ENCODE results near the gene MACF1. TPM values are rescaled to one million over a fixed set of nuclear protein-coding genes. Genes with fewer than 3 reads are reported as not detected.
A peak's percentile ranks its signal among the peaks of the same experiment; 100 is the strongest.

The MACF1 gene
- total RNA-seq, 4 donors from 2014 or later: 82.1 to 247 (median 154) TPM

DNA sequence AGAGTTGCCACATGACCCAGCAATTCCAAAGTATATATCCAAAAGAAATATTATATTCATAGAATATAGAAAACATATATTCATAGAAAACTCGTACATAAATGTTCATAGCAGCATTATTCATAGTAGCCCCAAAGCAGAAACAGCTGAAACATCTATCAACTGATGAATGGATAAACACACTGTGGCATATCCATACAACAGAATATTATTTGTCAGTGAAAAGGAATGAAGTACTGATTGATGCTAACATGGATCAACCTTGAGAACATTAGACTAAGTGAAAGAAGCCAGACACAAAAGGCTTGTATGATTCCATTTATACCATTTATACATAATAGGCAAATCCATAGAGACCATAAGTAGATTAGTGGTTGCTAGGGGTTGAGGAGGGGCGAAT, 21.7 kb upstream of the MACF1 start:
- intact Hi-C loops (cut with DNase I): no loop called here
- Histone ChIP-seq H3K36me3 (no peaks in the 10 kb centered on the region), H3K27me3 (no peaks in the 10 kb centered on the region), H3K4me3 (no peak overlapping the region), H3K9me3 (no peaks in the 10 kb centered on the region), H3K27ac (peak overlapping the region; percentile 75 to 83 (median 80)), H3K4me1 (peaks cover 20 to 59% (median 21%) of the 10 kb centered on the region in 3 donors)
- 68 to 75% methylated on average over 2 of the region's 2 CpGs for WGBS, 2 donors
- no peak for DNase-seq
- TF ChIP-seq, protein P1, sequence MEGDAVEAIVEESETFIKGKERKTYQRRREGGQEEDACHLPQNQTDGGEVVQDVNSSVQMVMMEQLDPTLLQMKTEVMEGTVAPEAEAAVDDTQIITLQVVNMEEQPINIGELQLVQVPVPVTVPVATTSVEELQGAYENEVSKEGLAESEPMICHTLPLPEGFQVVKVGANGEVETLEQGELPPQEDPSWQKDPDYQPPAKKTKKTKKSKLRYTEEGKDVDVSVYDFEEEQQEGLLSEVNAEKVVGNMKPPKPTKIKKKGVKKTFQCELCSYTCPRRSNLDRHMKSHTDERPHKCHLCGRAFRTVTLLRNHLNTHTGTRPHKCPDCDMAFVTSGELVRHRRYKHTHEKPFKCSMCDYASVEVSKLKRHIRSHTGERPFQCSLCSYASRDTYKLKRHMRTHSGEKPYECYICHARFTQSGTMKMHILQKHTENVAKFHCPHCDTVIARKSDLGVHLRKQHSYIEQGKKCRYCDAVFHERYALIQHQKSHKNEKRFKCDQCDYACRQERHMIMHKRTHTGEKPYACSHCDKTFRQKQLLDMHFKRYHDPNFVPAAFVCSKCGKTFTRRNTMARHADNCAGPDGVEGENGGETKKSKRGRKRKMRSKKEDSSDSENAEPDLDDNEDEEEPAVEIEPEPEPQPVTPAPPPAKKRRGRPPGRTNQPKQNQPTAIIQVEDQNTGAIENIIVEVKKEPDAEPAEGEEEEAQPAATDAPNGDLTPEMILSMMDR (IDR thresholded peaks at IDR 0.05): no peak
- TF ChIP-seq POLR2A (IDR thresholded peaks at IDR 0.05): no peak

DNA sequence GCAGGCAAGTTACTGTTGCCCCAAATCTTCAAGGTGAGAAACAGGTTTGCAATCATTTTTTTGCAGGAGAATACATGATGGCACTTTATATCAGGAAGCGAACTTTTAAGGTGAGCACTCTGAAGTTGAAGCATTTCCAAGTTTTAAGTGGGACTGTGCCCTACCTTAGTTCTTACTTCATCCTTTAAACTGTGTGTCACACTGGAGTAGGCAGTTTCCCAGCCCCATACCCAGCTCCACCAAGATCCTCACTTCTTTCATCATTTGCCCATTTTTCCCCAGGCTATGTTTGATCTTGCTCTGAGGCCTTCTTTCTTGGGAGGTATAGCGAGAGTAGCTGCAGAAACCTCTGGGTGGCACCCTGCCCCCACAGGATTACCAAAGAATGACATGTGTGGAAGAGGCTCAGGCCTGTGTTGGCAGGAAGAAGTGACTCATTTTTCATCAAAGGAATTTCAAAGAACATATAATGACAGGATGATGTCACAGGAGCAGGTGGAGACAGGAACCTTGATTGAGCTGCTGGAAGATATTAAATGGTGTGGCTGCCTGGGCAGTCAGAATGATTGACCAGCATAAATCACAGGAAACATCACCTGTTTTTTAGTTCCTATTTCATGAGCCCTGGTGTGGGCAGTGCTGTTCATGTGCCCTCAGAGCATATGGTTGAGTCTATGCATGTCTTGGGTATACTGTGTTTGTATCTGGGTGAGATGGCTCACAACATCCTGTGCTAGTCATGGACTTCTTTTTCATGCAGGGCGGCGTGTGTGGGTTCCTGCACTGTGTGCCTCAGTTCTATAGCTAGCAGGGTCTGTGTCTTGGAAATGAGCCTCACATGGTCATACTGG, 20.8 kb upstream of the MACF1 start:
- Histone ChIP-seq H3K36me3 (no peaks in the 10 kb centered on the region), H3K4me1 (peaks cover 15 to 50% (median 20%) of the 10 kb centered on the region in 3 donors), H3K27ac (peak overlapping the region; percentile 75 to 83 (median 80)), H3K27me3 (no peaks in the 10 kb centered on the region), H3K9me3 (no peaks in the 10 kb centered on the region), H3K4me3 (no peak overlapping the region)
- intact Hi-C loops (cut with DNase I): no loop called here
- WGBS, 2 donors: 22 to 24% methylated on average over 3 to 4 of the region's 4 CpGs
- TF ChIP-seq POLR2A (IDR thresholded peaks at IDR 0.05): no peak
- TF ChIP-seq, protein P1 (IDR thresholded peaks at IDR 0.05): peak in 5 of 6 experiments; percentile 35 to 74 (median 71)
- DNase-seq: peak; percentile 22

DNA sequence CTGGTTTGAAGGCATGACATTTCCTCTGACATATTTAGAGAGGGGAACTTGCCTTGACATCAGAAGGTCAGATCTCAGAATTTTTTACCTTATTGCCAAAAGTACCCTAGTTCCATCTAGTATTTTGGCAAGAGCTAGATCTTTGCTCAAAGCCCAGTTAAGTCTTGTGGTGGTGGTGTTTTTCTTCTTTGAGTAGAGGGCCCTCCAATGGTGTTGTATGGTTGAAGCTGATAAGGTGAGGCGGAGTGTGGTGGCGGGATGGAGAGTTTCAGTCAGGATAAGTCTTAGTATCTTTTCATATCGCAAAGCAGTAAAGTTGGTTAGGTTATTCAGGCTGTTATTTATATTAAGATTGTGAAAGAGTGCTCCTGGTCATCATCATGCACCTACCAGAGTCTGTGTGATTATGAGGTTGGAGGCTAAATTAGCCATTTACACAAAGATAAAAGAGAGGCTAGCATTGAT, 20.1 kb upstream of the MACF1 start:
- 91 to 92% methylated on average over 3 of the region's 3 CpGs for WGBS, 2 donors
- no peak for TF ChIP-seq POLR2A (IDR thresholded peaks at IDR 0.05)
- peaks cover 15 to 43% (median 20%) of the 10 kb centered on the region in 3 donors for H3K4me1 ChIP-seq

DNA sequence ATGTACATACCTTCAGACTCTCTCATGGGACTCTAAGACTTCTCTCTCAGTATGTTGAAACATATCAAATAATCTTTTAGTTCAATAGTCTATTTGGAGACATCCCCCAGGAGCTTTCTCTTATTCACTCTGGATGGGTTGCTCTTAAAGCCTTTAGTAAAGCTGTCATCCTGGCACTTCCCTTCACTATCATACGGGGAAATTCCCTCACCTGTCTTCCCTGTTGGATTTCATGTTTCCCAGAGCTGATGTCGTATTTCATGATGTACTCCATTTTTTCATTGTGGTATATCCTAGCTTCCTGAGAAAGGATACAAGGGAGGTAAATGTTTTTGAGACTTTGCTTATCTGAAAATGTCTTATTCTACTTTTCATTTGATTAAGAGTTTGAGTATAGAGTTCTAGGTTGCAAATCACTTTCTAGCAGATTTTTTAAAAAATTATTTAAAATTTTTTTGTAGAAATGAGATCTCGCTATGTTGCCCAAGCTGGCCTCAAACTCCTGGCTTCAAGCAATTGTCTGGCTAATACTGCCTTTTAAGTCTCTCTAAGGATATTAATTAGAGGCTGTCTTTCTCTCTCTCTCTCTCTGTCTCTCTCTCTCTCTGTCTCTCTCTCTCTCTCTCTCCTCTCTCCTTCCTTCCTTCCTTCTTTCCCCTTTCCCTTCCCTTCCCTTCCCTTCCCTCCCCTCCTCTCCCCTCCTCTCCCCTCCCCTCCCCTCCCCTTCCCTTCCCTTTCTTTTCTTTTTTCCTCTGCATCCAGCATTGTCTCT, 17.0 kb upstream of the MACF1 start:
- Histone ChIP-seq H3K27ac (no peak overlapping the region), H3K4me1 (peaks cover 26 to 57% (median 26%) of the 10 kb centered on the region in 3 donors)

More for the DNA sequence above, 20.1 kb upstream of the MACF1 start:
- intact Hi-C loops (cut with DNase I): no loop called here
- Histone ChIP-seq H3K36me3 (no peaks in the 10 kb centered on the region), H3K4me3 (no peak overlapping the region), H3K27ac (peak overlapping the region; percentile 75 to 83 (median 80)), H3K27me3 (no peaks in the 10 kb centered on the region), H3K9me3 (no peaks in the 10 kb centered on the region)
- DNase-seq: no peak

DNA sequence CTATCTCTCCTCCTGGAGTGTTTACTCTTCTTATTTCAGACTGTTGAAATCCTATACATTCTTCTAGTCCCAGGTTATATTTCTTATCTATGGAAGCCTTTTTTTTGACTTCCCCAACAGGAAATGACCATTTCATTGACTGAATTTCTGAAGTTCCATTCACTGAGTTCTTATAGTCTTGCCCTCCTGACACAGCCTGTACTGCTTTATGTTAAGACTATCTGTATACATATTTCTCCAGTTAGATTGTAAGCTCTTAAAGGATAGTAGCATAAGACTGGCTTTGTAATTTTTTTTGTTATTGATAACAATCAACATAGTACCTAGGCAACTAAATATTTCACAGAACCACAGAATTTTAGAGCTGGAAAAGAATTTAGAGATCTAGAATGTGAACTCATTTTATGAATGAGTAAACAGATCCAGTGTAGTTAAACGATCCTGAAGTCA, 14.9 kb upstream of the MACF1 start:
- Histone ChIP-seq H3K36me3 (no peaks in the 10 kb centered on the region), H3K4me1 (peaks cover 16 to 58% (median 35%) of the 10 kb centered on the region in 3 donors), H3K9me3 (no peaks in the 10 kb centered on the region), H3K27me3 (no peaks in the 10 kb centered on the region), H3K4me3 (no peak overlapping the region), H3K27ac (no peak overlapping the region)
- DNase-seq: no peak
- WGBS, 2 donors: 35 to 42% methylated on average over 1 of the region's 1 CpG
- intact Hi-C loops (cut with DNase I): loop anchor here (5.0 kb wide), 2 partner anchors 68 to 82 kb away; no protein-coding TSS in a partner anchor
- no peak for TF ChIP-seq POLR2A (IDR thresholded peaks at IDR 0.05)
- TF ChIP-seq, protein P1 (IDR thresholded peaks at IDR 0.05): no peak

More for the DNA sequence above, 17.0 kb upstream of the MACF1 start:
- H3K9me3 ChIP-seq: no peaks in the 10 kb centered on the region
- no peaks in the 10 kb centered on the region for H3K27me3 ChIP-seq
- TF ChIP-seq, protein P1 (IDR thresholded peaks at IDR 0.05): no peak
- no peak for TF ChIP-seq POLR2A (IDR thresholded peaks at IDR 0.05)
- no peaks in the 10 kb centered on the region for H3K36me3 ChIP-seq
- 55 to 56% methylated on average over 3 of the region's 3 CpGs for WGBS, 2 donors
- intact Hi-C loops (cut with DNase I): no loop called here
- DNase-seq: no peak
- no peak overlapping the region for H3K4me3 ChIP-seq
